CD14-positive monocyte (primary cell): ENCODE data around the gene IL34. TPM values are rescaled to one million over a fixed set of nuclear protein-coding genes. Genes with fewer than 3 reads are reported as not detected.
A peak's percentile ranks its signal among the peaks of the same experiment; 100 is the strongest.

Experiments
- DNase-seq, 3 donors: peaks; one replicate each; pipeline ENCODE4 v3.0.0-alpha.2; 2011 to 2022
- H2AFZ ChIP-seq: 2 replicates; pipeline ENCODE4 v1.6.0; 2012; ENCODE audit warnings: mild to moderate bottlenecking, low read depth, low read length, inconsistent platforms; ENCODE audit not compliant: insufficient read depth, poor library complexity, severe bottlenecking
- H3K27ac ChIP-seq, 2 donors: 1 replicate in 1 of 2; 2 replicates in 1 of 2; pipeline ENCODE4 v1.5.1; 2012 to 2013; ENCODE audit warnings: low read length in 2 of 2, control low read depth in 1 of 2, inconsistent platforms in 1 of 2, low read depth in 1 of 2, mild to moderate bottlenecking in 1 of 2
- H3K27me3 ChIP-seq, 2 donors: one replicate each; pipeline versions ENCODE4 v1.6.0 to v1.6.1; 2011 to 2013; ENCODE audit warnings: low read length in 2 of 2; ENCODE audit not compliant: control insufficient read depth in 2 of 2, insufficient read depth in 2 of 2
- H3K36me3 ChIP-seq, 2 donors: replicated peaks in 1 of 2; 1 replicate in 1 of 2; 2 replicates in 1 of 2; pipeline versions ENCODE4 v1.5.1 to v1.6.1; 2012 to 2013; ENCODE audit warnings: low read length in 2 of 2, control low read depth in 1 of 2, inconsistent platforms in 1 of 2, mild to moderate bottlenecking in 1 of 2; ENCODE audit not compliant: insufficient read depth in 2 of 2, control insufficient read depth in 1 of 2
- H3K4me1 ChIP-seq, 2 donors: 1 replicate in 1 of 2; 2 replicates in 1 of 2; pipeline versions ENCODE4 v1.5.1 to v1.6.1; 2012 to 2013; ENCODE audit warnings: low read length in 2 of 2, control low read depth in 1 of 2, inconsistent platforms in 1 of 2, mild to moderate bottlenecking in 1 of 2, moderate library complexity in 1 of 2; ENCODE audit not compliant: insufficient read depth in 2 of 2, control insufficient read depth in 1 of 2
- H3K4me2 ChIP-seq: replicated peaks from 2 replicates; pipeline ENCODE3; 2012; ENCODE audit warnings: low read length, moderate library complexity, mild to moderate bottlenecking; ENCODE audit not compliant: poor library complexity, severe bottlenecking; ENCODE audit errors: extremely low read depth
- H3K4me3 ChIP-seq, 3 experiments: fragments of 200-600 bp in 1 of 3; sonication (generic) in 1 of 3; replicated peaks in 1 of 3; 1 replicate in 2 of 3; 2 replicates in 1 of 3; pipeline ENCODE4 v1.5.1; 2011 to 2013; ENCODE audit warnings: low read length in 3 of 3, mild to moderate bottlenecking in 3 of 3, control low read depth in 2 of 3, low read depth in 2 of 3, inconsistent platforms in 1 of 3, moderate library complexity in 1 of 3
- H3K79me2 ChIP-seq: 2 replicates; pipeline ENCODE4 v1.6.0; 2012; ENCODE audit warnings: mild to moderate bottlenecking, control low read depth, inconsistent platforms, low read length, moderate library complexity; ENCODE audit not compliant: insufficient read depth
- H3K9ac ChIP-seq: 2 replicates; pipeline ENCODE4 v1.6.0; 2017; ENCODE audit warnings: low read length, mild to moderate bottlenecking; ENCODE audit not compliant: insufficient read depth, poor library complexity, severe bottlenecking
- H3K9me3 ChIP-seq, 2 donors: replicated peaks in 1 of 2; 1 replicate in 1 of 2; 2 replicates in 1 of 2; pipeline versions ENCODE4 v1.5.1 to v1.6.1; 2012 to 2013; ENCODE audit warnings: low read length in 2 of 2, control low read depth in 1 of 2; ENCODE audit not compliant: control insufficient read depth in 1 of 2, insufficient read depth in 1 of 2
- H4K20me1 ChIP-seq: 2 replicates; pipeline ENCODE4 v1.6.0; 2012; ENCODE audit warnings: mild to moderate bottlenecking, low read length, control low read depth, moderate library complexity; ENCODE audit not compliant: insufficient read depth
- H3K27ac Mint-ChIP-seq, 7 donors: one replicate each; pipeline ENCODE4 v1.8.0; 2020; ENCODE audit warnings: mild to moderate bottlenecking in 7 of 7, mixed read lengths in 7 of 7, moderate library complexity in 6 of 7, inconsistent platforms in 2 of 7
- H3K27me3 Mint-ChIP-seq, 3 donors: one replicate each; pipeline ENCODE4 v1.8.0; 2021 to 2022; ENCODE audit warnings: low read depth in 3 of 3, mild to moderate bottlenecking in 3 of 3, mixed read lengths in 3 of 3, moderate library complexity in 3 of 3, inconsistent platforms in 1 of 3
- H3K36me3 Mint-ChIP-seq, 2 donors: one replicate each; pipeline ENCODE4 v1.8.0; 2020; ENCODE audit warnings: mixed read lengths in 2 of 2, inconsistent platforms in 1 of 2, mild to moderate bottlenecking in 1 of 2
- H3K4me1 Mint-ChIP-seq: one replicate; pipeline ENCODE4 v1.8.0; 2020; ENCODE audit warnings: mild to moderate bottlenecking, mixed read lengths
- H3K4me3 Mint-ChIP-seq, 2 donors: one replicate each; pipeline ENCODE4 v1.8.0; 2020; ENCODE audit warnings: mild to moderate bottlenecking in 2 of 2, mixed read lengths in 2 of 2, moderate library complexity in 1 of 2
- H3K9me3 Mint-ChIP-seq, 7 donors: one replicate each; pipeline ENCODE4 v1.8.0; 2020 to 2022; ENCODE audit warnings: mixed read lengths in 7 of 7, mild to moderate bottlenecking in 6 of 7, moderate library complexity in 6 of 7, inconsistent platforms in 2 of 7
- CTCF ChIP-seq: fragments of 200-600 bp; IDR thresholded peaks from one replicate; pipeline ENCODE4 v1.8.0; 2022; ENCODE audit warnings: antibody characterized with exemption, mild to moderate bottlenecking
- WGBS: methylation state at CpG from one replicate; pipeline ENCODE4 v1.1.5; 2013; ENCODE audit warnings: missing lambda C conversion rate; ENCODE audit not compliant: insufficient coverage; 5-methylcytosine and 5-hydroxymethylcytosine counted together
- intact Hi-C, 2 donors: fragments of 100-400 bp; cut with micrococcal nuclease; formaldehyde crosslinking; loops; one replicate each; pipeline versions ENCODE4 v1.15.0 to v1.15.1; 2023
- polyA plus RNA-seq, 3 donors: library from polyadenylated mRNA; depleted of rRNA in 1 of 3; unstranded in 2 of 3; stranded (reverse) in 1 of 3; fragments of 300-500 nt in 2 of 3; fragments of >200 nt in 1 of 3; fragmentation: Illumina TruSeq in 2 of 3; gene quantifications; 1 replicate in 2 of 3; 2 replicates in 1 of 3; pipeline ENCODE4 v1.2.3, GENCODE V29; 2012 to 2021

The IL34 gene
- polyA plus RNA-seq, 3 donors = not detected

- Mint-ChIP-seq H3K27me3 (peaks cover 15 to 32% (median 19%) of the 10 kb centered on the region in 3 donors), H3K36me3 (peaks cover 12 to 29% of the 10 kb centered on the region in 2 donors), H3K9me3 (peaks cover 0 to 3% (median 2%) of the 10 kb centered on the region in 7 donors), H3K4me3 (peak overlapping the region; percentile 71 to 83), H3K4me1 (peaks cover 8% of the 10 kb centered on the region), H3K27ac (peak overlapping the region in 1 of 7 donors; percentile 35)
- peaks cover 4 to 21% of the 10 kb centered on the region in 2 donors for H3K27me3 ChIP-seq
- H3K27ac ChIP-seq = no peak overlapping the region
- H3K4me3 ChIP-seq = no peak overlapping the region
- intact Hi-C loops = no loop called here
- no peak for DNase-seq
- H3K4me2 ChIP-seq = peak overlapping the region; percentile 45
- peaks cover 10% of the 10 kb centered on the region for H4K20me1 ChIP-seq
- no peak for TF ChIP-seq CTCF
- no peak overlapping the region for H2AFZ ChIP-seq
- H3K4me1 ChIP-seq = peaks cover 4 to 10% of the 10 kb centered on the region in 2 donors
- no peaks in the 10 kb centered on the region for H3K9me3 ChIP-seq
- 75% methylated on average over 29 of the region's 29 CpGs for WGBS
- H3K36me3 ChIP-seq = peaks cover 4 to 16% of the 10 kb centered on the region in 2 donors
- H3K79me2 ChIP-seq = no peaks in the 10 kb centered on the region
- H3K9ac ChIP-seq = no peak overlapping the region
These were observed 40.2 kb downstream of the IL34 start for GRCh38 chr16:70686376-70687101.

GRCh38 chr16:70687102-70687511, 40.7 kb downstream of the IL34 start:
- Histone ChIP-seq H3K36me3 (peaks cover 4 to 21% of the 10 kb centered on the region in 2 donors), H3K4me1 (peaks cover 4 to 10% of the 10 kb centered on the region in 2 donors), H3K9me3 (no peaks in the 10 kb centered on the region), H3K9ac (no peak overlapping the region), H3K79me2 (no peaks in the 10 kb centered on the region), H2AFZ (no peak overlapping the region), H3K4me3 (no peak overlapping the region), H3K4me2 (no peak overlapping the region), H3K27me3 (peaks cover 4 to 21% of the 10 kb centered on the region in 2 donors), H4K20me1 (peaks cover 10% of the 10 kb centered on the region), H3K27ac (no peak overlapping the region)
- peaks cover 15 to 32% (median 19%) of the 10 kb centered on the region in 3 donors for H3K27me3 Mint-ChIP-seq
- no peak for TF ChIP-seq CTCF
- WGBS = no CpG with 5 or more reads among the region's 5 CpGs
- peaks cover 8% of the 10 kb centered on the region for H3K4me1 Mint-ChIP-seq
- peak overlapping the region in 1 of 7 donors; percentile 31 for H3K27ac Mint-ChIP-seq
- H3K9me3 Mint-ChIP-seq = peaks cover 0 to 3% (median 2%) of the 10 kb centered on the region in 7 donors
- no peak overlapping the region for H3K4me3 Mint-ChIP-seq
- intact Hi-C loops = no loop called here
- no peak for DNase-seq
- peaks cover 12 to 35% of the 10 kb centered on the region in 2 donors for H3K36me3 Mint-ChIP-seq
